ENCODE data around the gene DNAH17.
A peak's percentile ranks its signal among the peaks of the same experiment; 100 is the strongest.

Gene DNAH17

DNA sequence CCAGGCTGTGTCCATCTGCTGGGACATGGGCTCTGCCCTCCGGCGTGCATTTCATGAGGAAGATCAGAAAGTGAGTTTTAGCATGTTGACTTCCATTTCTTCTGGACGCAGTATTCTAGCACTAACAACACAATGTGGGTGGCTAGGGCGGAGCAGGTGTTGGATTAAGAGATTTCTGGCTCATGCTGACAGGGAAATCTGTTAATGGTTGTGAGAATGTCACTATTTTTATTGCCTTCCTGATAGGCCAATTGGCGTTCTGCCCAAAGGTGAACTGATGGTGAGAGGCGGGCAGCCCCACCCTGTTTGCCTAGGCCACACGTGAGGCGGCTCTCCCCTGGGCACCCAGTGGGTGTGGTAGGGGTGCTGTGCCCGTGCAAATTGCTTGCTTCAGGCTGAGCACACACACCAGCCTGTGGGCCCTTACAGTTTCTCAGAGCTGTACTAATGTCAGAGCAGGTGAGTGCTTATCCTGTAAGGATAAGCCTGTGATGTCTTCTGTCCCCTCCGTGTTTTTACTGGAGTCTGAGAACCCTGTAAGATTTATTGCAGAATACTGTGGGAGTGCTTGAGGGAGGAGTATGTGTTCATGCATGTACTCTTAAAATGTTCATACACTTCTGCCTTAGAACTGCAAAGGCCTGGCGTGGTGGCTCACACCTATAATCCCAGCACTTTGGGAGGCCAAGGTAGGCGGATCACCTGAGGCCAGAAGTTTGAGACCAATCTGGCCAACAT, 167.8 kb downstream of the DNAH17 start:
- TF ChIP-seq, protein P1, sequence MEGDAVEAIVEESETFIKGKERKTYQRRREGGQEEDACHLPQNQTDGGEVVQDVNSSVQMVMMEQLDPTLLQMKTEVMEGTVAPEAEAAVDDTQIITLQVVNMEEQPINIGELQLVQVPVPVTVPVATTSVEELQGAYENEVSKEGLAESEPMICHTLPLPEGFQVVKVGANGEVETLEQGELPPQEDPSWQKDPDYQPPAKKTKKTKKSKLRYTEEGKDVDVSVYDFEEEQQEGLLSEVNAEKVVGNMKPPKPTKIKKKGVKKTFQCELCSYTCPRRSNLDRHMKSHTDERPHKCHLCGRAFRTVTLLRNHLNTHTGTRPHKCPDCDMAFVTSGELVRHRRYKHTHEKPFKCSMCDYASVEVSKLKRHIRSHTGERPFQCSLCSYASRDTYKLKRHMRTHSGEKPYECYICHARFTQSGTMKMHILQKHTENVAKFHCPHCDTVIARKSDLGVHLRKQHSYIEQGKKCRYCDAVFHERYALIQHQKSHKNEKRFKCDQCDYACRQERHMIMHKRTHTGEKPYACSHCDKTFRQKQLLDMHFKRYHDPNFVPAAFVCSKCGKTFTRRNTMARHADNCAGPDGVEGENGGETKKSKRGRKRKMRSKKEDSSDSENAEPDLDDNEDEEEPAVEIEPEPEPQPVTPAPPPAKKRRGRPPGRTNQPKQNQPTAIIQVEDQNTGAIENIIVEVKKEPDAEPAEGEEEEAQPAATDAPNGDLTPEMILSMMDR (IDR thresholded peaks at IDR 0.05; ENCODE audit: control insufficient read depth, extremely low read depth, insufficient read depth) = no peak
- no peak overlapping the region for H3K4me3 ChIP-seq (ENCODE audit: low read depth, low read length)
- DNase-seq (ENCODE audit: low read depth) = peak; percentile 45

DNA sequence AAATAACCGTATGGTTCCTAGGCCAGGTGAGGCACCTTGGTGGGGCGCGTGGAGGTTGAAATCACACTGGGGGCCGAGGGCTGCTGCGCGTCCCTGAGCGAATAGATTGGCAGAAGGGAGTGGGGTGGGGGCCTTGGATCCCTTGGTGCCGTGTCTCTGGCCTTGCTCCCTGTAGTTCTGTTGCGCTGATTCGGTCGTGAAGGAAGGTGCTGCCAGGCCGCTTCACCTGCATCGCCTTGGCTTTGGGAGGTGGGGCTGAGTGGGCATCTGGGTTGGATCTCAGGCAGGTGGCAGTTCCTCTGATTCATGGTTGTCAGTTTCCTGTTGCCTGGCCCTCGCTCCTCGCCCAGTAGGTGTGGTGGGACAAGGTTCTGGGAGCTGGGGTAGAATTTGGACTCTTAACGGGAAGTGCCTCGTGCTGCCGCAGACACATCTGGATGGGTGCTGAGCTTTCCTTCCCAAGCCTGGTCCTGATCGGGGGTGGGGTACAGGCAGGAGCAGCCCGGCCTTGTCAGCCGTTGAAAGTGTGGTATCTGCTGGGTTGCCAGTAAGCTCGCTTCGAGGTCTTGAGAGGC, 168.6 kb downstream of the DNAH17 start:
- TF ChIP-seq, protein P1 (IDR thresholded peaks at IDR 0.05; ENCODE audit: control insufficient read depth, extremely low read depth, insufficient read depth) = no peak
- no peak overlapping the region for H3K4me3 ChIP-seq (ENCODE audit: low read depth, low read length)
- no peak for DNase-seq (ENCODE audit: low read depth)

DNA sequence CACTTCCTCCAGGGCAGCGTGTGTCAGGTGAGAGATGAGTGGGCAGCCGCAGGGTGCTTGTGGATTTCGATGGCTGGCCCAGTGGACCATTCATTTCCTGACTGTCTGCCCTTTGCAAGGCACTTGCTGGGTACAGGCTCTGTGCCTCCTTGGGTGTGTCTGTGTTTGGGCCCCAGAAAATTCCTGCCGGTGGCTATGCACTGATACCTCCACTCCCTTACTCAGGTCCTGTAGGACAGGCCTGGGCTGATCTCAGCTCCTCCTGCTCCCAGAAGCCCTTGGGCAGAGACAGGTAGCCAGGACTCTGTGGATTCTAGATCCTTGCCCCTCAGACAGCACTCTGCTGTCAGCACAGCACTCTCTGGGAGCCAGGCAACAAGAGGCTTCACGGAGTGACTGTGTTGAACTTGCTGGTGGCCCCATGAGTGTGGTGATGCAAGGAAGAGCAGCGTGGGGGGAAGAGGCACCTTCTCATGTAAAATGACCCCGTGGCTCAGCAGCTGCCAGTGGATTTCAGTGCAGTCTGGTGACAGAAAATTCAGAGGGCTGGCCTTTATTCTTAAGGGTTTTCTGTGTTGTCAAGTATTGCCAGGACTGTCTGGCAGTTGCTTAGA, 169.7 kb downstream of the DNAH17 start:
- TF ChIP-seq, protein P1 (IDR thresholded peaks at IDR 0.05; ENCODE audit: control insufficient read depth, extremely low read depth, insufficient read depth) = no peak

DNA sequence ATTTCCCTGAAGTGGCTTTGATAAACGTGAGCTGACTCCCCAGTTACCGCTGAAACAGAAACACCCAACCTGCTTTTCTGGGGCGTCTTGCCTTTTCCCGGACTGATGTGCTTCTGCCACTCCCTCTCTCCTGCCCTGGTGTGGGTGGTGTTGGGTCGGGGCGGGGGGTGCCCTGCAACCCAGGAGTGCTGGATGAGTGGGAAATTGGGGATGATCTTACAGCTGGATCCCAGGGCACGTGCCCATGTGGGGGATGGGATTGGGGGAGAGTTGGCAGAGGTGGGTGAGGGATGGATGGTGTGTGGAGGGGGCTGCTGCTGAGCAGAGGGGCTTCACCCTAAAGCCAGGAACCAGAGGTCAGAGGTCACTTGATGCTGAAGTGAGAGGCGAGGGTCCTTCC, 170.3 kb downstream of the DNAH17 start:
- DNase-seq (ENCODE audit: low read depth) = no peak
- H3K4me3 ChIP-seq (ENCODE audit: low read depth, low read length) = no peak overlapping the region
- TF ChIP-seq, protein P1 (IDR thresholded peaks at IDR 0.05; ENCODE audit: control insufficient read depth, extremely low read depth, insufficient read depth) = no peak

More for the DNA sequence above, 169.7 kb downstream of the DNAH17 start:
- H3K4me3 ChIP-seq (ENCODE audit: low read depth, low read length) = no peak overlapping the region
- no peak for DNase-seq (ENCODE audit: low read depth)

DNA sequence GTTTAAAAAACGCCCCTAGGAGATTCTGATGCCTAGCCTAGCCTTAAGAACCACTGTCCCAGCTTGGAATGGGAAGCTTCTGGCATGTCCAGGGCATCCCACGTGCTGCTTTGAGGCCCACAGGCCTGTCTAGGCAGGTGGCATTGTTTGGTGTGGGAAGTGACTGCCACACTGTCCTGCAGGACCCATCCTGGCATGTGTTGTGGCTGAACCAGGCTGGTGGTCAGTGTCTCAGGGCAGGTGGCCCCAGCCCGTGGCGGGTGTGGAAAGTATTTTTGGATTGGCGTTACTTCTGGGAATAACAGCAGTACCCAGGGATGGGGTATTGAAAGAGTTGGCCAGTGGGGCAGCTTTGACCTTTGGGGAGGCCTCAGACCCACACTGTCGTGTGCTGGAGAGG, 170.8 kb downstream of the DNAH17 start:
- TF ChIP-seq, protein P1 (IDR thresholded peaks at IDR 0.05; ENCODE audit: control insufficient read depth, extremely low read depth, insufficient read depth) = no peak
- no peak for DNase-seq (ENCODE audit: low read depth)
- no peak overlapping the region for H3K4me3 ChIP-seq (ENCODE audit: low read depth, low read length)

DNA sequence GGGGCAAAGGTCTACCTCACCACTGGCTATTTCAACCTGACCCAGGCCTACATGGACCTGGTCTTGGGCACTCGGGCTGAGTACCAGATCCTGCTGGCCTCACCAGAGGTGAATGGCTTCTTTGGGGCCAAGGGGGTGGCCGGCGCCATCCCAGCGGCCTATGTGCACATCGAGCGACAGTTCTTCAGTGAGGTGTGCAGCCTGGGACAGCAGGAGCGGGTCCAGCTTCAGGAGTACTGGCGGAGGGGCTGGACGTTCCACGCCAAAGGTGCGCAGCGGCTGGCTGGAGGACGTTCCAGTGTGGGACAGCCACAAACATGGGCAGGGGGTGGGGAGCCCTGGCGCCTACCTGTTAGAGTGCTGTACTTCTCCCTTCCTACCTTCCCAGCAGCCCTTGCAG, 173.4 kb downstream of the DNAH17 start:
- no peak for DNase-seq (ENCODE audit: low read depth)
- TF ChIP-seq, protein P1 (IDR thresholded peaks at IDR 0.05; ENCODE audit: control insufficient read depth, extremely low read depth, insufficient read depth) = no peak
- no peak overlapping the region for H3K4me3 ChIP-seq (ENCODE audit: low read depth, low read length)

Measured in LNCaP clone FGC (cell line).